GM21390 (cell line): ENCODE data around the gene TRAK1.

Experiments used
- ATAC-seq: cut with Tn5 transposase; IDR thresholded peaks from one replicate; pipeline ENCODE4 v1.9.1; 2021; ENCODE audit not compliant: unreplicated experiment

Gene TRAK1

DNA sequence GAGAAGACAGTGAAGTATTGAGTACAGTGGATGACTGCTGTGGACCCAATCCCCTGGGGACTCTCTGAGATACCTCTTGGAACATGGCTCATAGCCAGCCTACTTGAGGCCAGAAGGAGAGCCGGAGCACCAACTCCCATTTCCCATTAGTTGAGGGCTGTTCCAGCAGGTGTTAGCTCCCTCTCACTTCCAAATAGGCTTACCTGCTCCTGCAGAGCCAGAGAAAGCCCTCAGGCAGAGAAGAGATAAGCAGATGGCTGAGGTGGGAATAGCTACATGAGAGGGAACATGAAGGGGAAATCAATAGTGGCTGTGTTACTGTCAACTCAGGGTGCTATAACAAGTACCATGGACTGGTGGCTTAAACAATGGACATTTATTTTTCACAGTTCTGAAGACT lies 179.4 kb downstream of the TRAK1 start:
- ATAC-seq, result no peak

GRCh38 chr3:42271786-42272185 lies 180.6 kb downstream of the TRAK1 start:
- no peak for ATAC-seq

GRCh38 chr3:42273361-42273760 lies 182.2 kb downstream of the TRAK1 start:
- no peak for ATAC-seq

DNA sequence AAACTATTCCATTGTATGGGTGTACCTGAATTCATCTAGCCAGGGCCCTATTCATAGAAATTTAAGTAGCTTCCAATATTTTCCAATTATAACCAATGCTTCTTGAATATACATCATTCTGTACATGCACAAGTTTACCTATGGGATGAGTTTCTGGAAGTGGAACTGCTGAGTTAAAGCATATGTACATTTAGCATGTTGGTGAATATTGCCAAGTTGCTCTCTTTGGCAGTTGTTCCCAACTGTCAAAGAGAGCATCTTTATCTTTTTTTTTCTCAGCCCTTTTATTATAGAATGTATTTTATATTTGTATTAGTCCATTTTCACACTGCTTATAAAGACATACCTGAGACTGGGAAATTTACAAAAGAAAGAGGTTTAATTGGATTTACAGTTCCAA lies 183.1 kb downstream of the TRAK1 start:
- ATAC-seq, result no peak

GRCh38 chr3:42275217-42275616 lies 184.1 kb downstream of the TRAK1 start:
- ATAC-seq, result no peak
